H1 (cell line): ENCODE data around the gene VAPB. TPM values are rescaled to one million over a fixed set of nuclear protein-coding genes. Genes with fewer than 3 reads are reported as not detected.

ENCODE experiments used
- FOSL1 ChIP-seq: IDR thresholded peaks from 2 replicates; pipeline ENCODE4 v1.6.1; 2011; ENCODE audit warnings: mild to moderate bottlenecking, low read depth, low read length, moderate library complexity; ENCODE audit not compliant: insufficient read depth
- GTF2F1 ChIP-seq: IDR thresholded peaks from 2 replicates; pipeline ENCODE4 v1.6.1; 2012; ENCODE audit warnings: low read depth, low read length, improper control_type of control experiment, borderline replicate concordance
- HDAC6 ChIP-seq: IDR thresholded peaks from one replicate; pipeline ENCODE4 v1.7.1; 2012; ENCODE audit warnings: low read depth, mild to moderate bottlenecking, inconsistent platforms, low read length, moderate library complexity
- POLR2A ChIP-seq, 2 experiments: IDR thresholded peaks; 1 replicate in 1 of 2; 2 replicates in 1 of 2; pipeline ENCODE4 v1.6.1; 2011; ENCODE audit warnings: low read depth in 2 of 2, low read length in 2 of 2, mild to moderate bottlenecking in 2 of 2; ENCODE audit errors: control extremely low read depth in 1 of 2
- SP2 ChIP-seq: IDR thresholded peaks from 2 replicates; pipeline ENCODE4 v1.6.1; 2012; ENCODE audit warnings: mild to moderate bottlenecking, low read length, inconsistent platforms
- SRF ChIP-seq: IDR thresholded peaks from 2 replicates; pipeline ENCODE4 v1.6.1; 2011; ENCODE audit warnings: mild to moderate bottlenecking, low read depth, low read length, moderate library complexity
- YY1 ChIP-seq: IDR thresholded peaks from 2 replicates; pipeline ENCODE4 v1.6.1; 2011; ENCODE audit warnings: low read depth, mild to moderate bottlenecking, low read length
- polyA plus RNA-seq, 7 experiments: library from polyadenylated mRNA; depleted of rRNA in 3 of 7; stranded (reverse) in 5 of 7; unstranded in 2 of 7; fragments of >200 nt in 5 of 7; fragments of 200-250 nt in 2 of 7; gene quantifications; 1 replicate in 5 of 7; 2 replicates in 1 of 7; 4 replicates in 1 of 7; pipeline versions ENCODE4 v1.2.1 to v1.2.3, GENCODE V29; 2011 to 2013; ENCODE audit warnings: missing spikeins in 2 of 7, mixed read lengths in 2 of 7
- total RNA-seq: library from RNA; stranded (reverse); fragmentation: NEBNext Ultra II Directional; extraction: Animal tissue kit (Norgen Biotek cat#: 25700); gene quantifications from 2 replicates; pipeline ENCODE4 v1.2.1, GENCODE V29; 2021
- TF ChIP-seq, protein P1 (sequence below): IDR thresholded peaks from 2 replicates; pipeline ENCODE4 v1.6.1; 2012; ENCODE audit warnings: inconsistent platforms

VAPB gene
- total and polyA plus RNA-seq, 2 of the 8 experiments (the other 6 are each of a cell fraction or from before 2014, with no cell fraction given), result 24.4 to 62.8 TPM

DNA sequence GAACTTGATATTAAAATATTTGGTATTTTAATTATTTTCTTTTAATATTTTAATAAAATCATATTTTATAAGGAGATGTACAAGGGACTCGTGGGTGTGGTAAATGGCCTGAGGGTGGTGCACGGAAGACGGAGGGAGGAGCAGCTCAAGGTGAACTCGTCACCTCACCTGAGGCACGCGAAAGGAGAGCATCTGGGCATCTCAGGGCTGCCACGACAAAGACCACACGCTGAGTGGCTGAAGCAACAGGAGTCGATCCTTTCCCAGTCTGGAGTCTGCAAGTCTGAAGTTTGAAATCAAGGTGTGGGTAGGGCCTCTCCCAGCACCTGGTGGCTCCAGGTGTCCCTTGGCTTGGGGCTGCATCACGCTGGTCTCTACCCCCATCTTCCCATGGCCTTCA lies 86.4 kb downstream of the VAPB start (continued):
- TF ChIP-seq GTF2F1 (no peak), SRF (no peak), FOSL1 (no peak), HDAC6 (no peak), SP2 (no peak), YY1 (no peak), POLR2A (IDR thresholded peaks at IDR 0.05; ENCODE audit: control extremely low read depth in 1 of 2, low read depth in 2 of 2, low read length in 2 of 2) (no peak)
- TF ChIP-seq, protein P1, sequence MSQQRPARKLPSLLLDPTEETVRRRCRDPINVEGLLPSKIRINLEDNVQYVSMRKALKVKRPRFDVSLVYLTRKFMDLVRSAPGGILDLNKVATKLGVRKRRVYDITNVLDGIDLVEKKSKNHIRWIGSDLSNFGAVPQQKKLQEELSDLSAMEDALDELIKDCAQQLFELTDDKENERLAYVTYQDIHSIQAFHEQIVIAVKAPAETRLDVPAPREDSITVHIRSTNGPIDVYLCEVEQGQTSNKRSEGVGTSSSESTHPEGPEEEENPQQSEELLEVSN, result no peak
